A172 (cell line): ENCODE measurements around the gene TRIM10. TPM values are rescaled to one million over a fixed set of nuclear protein-coding genes. Genes with fewer than 3 reads are reported as not detected.
"Not testable (repeated sequence)": the region's sequence is repeated elsewhere in the genome, so short reads cannot be mapped to it uniquely, and the experiment has no call there.

ENCODE experiments used
- DNase-seq: peaks from one replicate; pipeline ENCODE4 v3.0.0-alpha.2; 2015; ENCODE audit warnings: low spot score
- total RNA-seq: library from RNA; depleted of rRNA; stranded (reverse); fragments of >200 nt; shearing (Covaris generic); gene quantifications from 2 replicates; pipeline ENCODE4 v1.2.3, GENCODE V29; 2014

Gene TRIM10
- total RNA-seq, 1 experiment from 2014 or later: not detected

GRCh38 chr6:30129265-30130178 is 31.5 kb downstream of the TRIM10 start:
- no peak for DNase-seq

GRCh38 chr6:30127238-30128093 is 33.5 kb downstream of the TRIM10 start:
- DNase-seq: no peak

GRCh38 chr6:30122515-30122914 is 38.5 kb downstream of the TRIM10 start:
- DNase-seq: no peak

DNA sequence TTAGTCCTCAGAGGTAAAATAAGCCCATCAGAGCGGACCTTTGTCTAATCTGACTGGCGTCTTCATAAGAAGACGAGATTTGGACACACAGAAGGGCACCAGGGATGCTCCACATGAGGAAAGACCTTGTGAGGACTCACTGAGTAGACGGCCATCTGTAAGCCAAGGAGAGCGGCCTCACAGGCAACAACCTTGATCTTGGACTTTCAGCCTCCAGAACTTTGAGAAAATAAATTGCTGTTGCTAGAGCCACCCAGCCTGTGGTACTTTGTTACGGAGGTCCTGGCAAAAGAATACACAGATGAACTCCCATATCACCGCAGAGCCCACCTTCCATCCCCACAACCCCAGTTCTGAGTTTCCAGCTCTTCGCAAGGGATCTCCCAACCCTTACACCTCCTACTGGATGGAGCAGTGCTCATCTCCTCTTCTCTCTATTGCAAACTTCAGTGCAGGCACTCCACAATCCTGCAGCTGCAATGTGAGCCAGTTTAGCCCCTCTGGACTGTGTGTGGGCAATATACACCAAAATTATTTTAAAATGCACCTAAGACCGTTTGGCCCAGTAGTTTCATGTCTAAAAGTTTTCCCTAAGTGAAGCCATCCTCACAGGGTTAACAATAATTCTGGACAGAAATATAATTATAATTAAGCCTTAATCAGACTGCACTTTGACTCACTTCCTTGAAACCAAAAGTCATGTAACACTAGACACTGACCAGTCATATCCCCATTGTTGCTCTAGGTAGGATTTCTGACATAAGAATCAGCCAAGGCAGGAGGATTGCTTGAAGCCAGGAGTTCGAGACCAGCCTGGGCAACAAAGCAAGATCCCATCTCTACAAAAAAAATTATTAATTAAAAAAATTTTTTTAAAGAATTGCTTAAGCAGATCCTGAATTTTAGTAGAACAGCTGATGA is 39.3 kb downstream of the TRIM10 start:
- DNase-seq: no peak

GRCh38 chr6:30118691-30119090 is 42.3 kb downstream of the TRIM10 start:
- not testable (repeated sequence) for DNase-seq

- DNase-seq: no peak
Measured at GRCh38 chr6:30116724-30117123, 44.3 kb downstream of the TRIM10 start.

GRCh38 chr6:30113841-30114240 is 47.2 kb downstream of the TRIM10 start:
- no peak for DNase-seq

- DNase-seq: no peak
Measured at GRCh38 chr6:30113003-30113759, 47.8 kb downstream of the TRIM10 start, which contains the start of gene TRIM31. TRIM31 (minus strand) TSS chr6:30113090; CDS start chr6:30112805, 285 bp downstream.

DNA sequence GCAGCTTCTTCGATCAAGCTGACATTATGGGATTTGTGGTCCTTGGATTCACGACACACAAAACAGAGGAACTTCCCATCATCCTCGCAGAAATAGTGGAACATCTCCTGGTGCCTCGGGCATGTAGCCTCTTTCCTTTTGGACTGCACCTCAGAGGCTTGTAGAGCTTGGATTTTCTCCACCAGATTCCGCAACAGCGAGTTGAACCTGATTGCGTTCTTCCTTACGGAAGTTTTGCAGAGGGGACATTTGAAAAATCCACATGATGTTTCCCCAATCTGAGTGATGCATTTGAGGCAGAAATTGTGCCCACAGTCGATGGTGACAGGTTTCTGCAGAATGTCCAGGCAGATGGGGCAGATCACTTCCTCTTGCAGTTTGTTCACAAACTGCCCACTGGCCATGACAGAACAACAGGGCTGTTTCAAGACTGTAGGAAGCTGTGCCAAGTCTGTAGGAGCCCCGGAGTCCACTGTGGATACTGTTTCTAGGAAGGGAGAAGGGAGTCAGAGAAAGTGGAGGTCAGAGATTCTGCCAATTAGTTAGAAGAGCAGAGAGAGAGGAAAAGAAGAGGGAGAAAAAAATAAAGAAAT is 48.5 kb downstream of the TRIM10 start:
- no peak for DNase-seq

DNA sequence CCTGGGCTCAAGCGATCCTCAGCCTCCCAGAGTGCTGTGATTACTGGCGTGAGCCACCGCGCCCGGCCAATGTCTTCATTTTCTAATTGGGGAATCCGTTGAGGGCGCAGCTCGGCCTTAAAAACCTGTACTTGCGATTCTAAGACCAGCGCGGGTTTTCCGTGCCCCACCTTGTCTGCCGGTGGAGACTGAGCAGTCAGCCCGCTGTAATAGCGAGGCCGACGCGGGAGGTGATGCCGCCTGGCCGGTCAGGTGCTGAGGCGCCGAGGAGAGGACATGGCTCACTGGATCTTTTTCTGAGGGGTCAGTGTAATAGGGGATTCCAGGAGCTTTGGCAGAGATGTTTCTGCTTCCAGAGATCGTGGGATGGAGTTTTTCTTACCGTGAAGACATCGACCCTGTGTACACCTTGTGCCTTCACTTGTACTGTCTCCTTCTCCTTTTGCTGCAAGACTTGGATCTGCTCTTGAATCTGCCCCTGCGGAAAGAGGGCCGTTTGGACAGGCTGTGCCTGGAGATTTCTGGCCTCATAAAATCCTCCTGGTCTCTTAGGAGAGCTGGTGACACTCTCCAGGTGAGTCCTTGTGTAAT is 49.6 kb downstream of the TRIM10 start:
- no peak for DNase-seq

- no peak for DNase-seq
Measured at GRCh38 chr6:30104661-30105060, 56.4 kb downstream of the TRIM10 start.

DNA sequence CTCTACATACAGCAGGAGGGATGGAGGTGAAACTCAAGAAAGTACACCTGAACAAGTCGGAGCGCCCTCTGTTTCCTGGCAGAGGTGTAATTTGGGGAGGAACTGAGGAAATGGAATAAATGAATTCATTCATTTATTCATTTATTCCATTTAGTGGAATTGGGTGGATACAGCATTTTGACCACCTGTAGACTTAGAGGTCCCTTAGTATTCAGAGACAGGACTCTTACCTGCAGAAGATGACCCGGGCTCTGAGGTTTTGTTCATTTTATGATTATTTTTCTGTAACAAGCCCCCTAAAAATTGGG is 57.2 kb downstream of the TRIM10 start:
- DNase-seq: no peak

DNA sequence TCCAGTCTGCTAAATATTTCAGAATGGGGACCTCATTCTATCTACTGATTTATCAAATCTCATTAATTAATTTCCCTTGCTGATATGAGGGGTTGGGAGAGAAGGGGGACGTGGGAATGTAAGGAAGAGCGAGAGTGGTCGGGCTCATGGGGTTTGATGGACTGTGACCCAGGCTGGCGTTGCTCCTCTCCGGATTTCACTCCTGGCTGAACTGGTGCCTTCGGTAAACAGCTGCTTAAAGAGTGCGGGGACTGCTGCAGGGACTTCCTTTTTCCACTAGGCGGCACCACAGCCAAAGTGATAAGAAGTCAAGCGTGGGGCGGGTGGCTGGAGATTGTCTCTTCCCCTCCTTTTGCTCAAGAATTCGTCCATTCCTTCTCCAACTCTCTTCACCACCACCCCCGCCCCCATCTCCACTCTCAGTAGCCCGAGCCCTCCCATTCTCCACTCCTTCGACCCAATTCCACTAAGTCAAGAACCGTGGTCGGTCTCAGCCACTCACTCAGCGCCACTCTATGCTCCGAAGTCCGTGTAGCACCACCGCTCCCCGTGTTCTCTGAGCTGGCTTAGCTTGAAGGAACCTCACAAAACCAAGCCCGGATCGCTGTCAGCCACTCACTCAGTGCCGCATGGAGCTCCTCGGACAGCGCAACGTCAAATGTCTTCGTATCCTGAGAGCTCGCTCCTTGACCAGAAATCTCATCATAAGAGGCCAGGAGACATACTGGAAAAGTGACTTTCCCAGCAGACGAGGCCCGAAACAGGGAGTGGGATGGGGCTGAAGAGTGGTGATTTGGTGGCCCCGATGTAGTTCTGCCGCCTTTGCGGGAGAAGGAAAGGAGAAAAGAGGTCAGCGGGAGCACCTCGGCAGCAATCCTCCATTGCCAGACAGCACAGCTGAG is 57.8 kb downstream of the TRIM10 start:
- DNase-seq: peak; percentile 84

GRCh38 chr6:30102414-30102969 is 58.5 kb downstream of the TRIM10 start:
- no peak for DNase-seq
